Measurements from ENCODE around the gene ADAT1.

ADAT1 gene

GRCh38 chr16:75620326-75621169 lies 2.5 kb downstream of the ADAT1 start:
- H3K36me3 ChIP-seq (ENCODE audit: insufficient read depth, insufficient read length, low read length), result peaks cover 65% of the 10 kb centered on the region
- H3K9me3 ChIP-seq (ENCODE audit: insufficient read depth, low read length), result no peaks in the 10 kb centered on the region
- H3K4me1 ChIP-seq (ENCODE audit: insufficient read depth, insufficient read length), result no peaks in the 10 kb centered on the region
- H3K9ac ChIP-seq (ENCODE audit: insufficient read length, low read depth), result no peak overlapping the region
- DNase-seq (ENCODE audit: low read depth, low spot score), result no peak
- TF ChIP-seq ZNF274 (IDR thresholded peaks at IDR 0.05; ENCODE audit: low read depth, low read length) (no peak), SUZ12 (IDR thresholded peaks at IDR 0.05; ENCODE audit: extremely low read depth, insufficient read depth, insufficient read length) (no peak)
- H3K27me3 ChIP-seq (ENCODE audit: insufficient read depth, insufficient read length), result no peaks in the 10 kb centered on the region
- H3K4me3 ChIP-seq (ENCODE audit: insufficient read length, low read depth), result no peak overlapping the region

- H3K36me3 ChIP-seq (ENCODE audit: insufficient read depth, insufficient read length, low read length), result peaks cover 67% of the 10 kb centered on the region
- no peaks in the 10 kb centered on the region for H3K4me1 ChIP-seq (ENCODE audit: insufficient read depth, insufficient read length)
- no peaks in the 10 kb centered on the region for H3K27me3 ChIP-seq (ENCODE audit: insufficient read depth, insufficient read length)
- DNase-seq (ENCODE audit: low read depth, low spot score), result no peak
- H3K9me3 ChIP-seq (ENCODE audit: insufficient read depth, low read length), result no peaks in the 10 kb centered on the region
- H3K4me3 ChIP-seq (ENCODE audit: insufficient read length, low read depth), result no peak overlapping the region
- TF ChIP-seq ZNF274 (IDR thresholded peaks at IDR 0.05; ENCODE audit: low read depth, low read length), result no peak
- no peak for TF ChIP-seq SUZ12 (IDR thresholded peaks at IDR 0.05; ENCODE audit: extremely low read depth, insufficient read depth, insufficient read length)
- no peak for TF ChIP-seq YY1 (IDR thresholded peaks at IDR 0.05; ENCODE audit: insufficient read depth, insufficient read length)
- no peak overlapping the region for H3K9ac ChIP-seq (ENCODE audit: insufficient read length, low read depth)
Observed at GRCh38 chr16:75618780-75619179, 4.3 kb downstream of the ADAT1 start.

- H3K36me3 ChIP-seq (ENCODE audit: insufficient read depth, insufficient read length, low read length), result peaks cover 83% of the 10 kb centered on the region
- no peaks in the 10 kb centered on the region for H3K4me1 ChIP-seq (ENCODE audit: insufficient read depth, insufficient read length)
- no peak overlapping the region for H3K9ac ChIP-seq (ENCODE audit: insufficient read length, low read depth)
- no peak for DNase-seq (ENCODE audit: low read depth, low spot score)
- no peaks in the 10 kb centered on the region for H3K9me3 ChIP-seq (ENCODE audit: insufficient read depth, low read length)
- H3K27me3 ChIP-seq (ENCODE audit: insufficient read depth, insufficient read length), result no peaks in the 10 kb centered on the region
- no peak for TF ChIP-seq YY1 (IDR thresholded peaks at IDR 0.05; ENCODE audit: insufficient read depth, insufficient read length)
- H3K4me3 ChIP-seq (ENCODE audit: insufficient read length, low read depth), result no peak overlapping the region
Observed at GRCh38 chr16:75617121-75617520, 6.0 kb downstream of the ADAT1 start.

GRCh38 chr16:75616521-75617010 lies 6.5 kb downstream of the ADAT1 start:
- no peak for DNase-seq (ENCODE audit: low read depth, low spot score)
- H3K4me1 ChIP-seq (ENCODE audit: insufficient read depth, insufficient read length), result no peaks in the 10 kb centered on the region
- TF ChIP-seq SUZ12 (IDR thresholded peaks at IDR 0.05; ENCODE audit: extremely low read depth, insufficient read depth, insufficient read length) (no peak), YY1 (IDR thresholded peaks at IDR 0.05; ENCODE audit: insufficient read depth, insufficient read length) (no peak)
- no peak overlapping the region for H3K9ac ChIP-seq (ENCODE audit: insufficient read length, low read depth)
- no peak overlapping the region for H3K4me3 ChIP-seq (ENCODE audit: insufficient read length, low read depth)
- H3K9me3 ChIP-seq (ENCODE audit: insufficient read depth, low read length), result no peaks in the 10 kb centered on the region
- H3K27me3 ChIP-seq (ENCODE audit: insufficient read depth, insufficient read length), result no peaks in the 10 kb centered on the region
- H3K36me3 ChIP-seq (ENCODE audit: insufficient read depth, insufficient read length, low read length), result peaks cover 86% of the 10 kb centered on the region

- Histone ChIP-seq H3K27me3 (ENCODE audit: insufficient read depth, insufficient read length) (no peaks in the 10 kb centered on the region), H3K9ac (ENCODE audit: insufficient read length, low read depth) (no peak overlapping the region), H3K36me3 (ENCODE audit: insufficient read depth, insufficient read length, low read length) (peaks cover 94% of the 10 kb centered on the region), H3K4me3 (ENCODE audit: insufficient read length, low read depth) (no peak overlapping the region), H3K4me1 (ENCODE audit: insufficient read depth, insufficient read length) (no peaks in the 10 kb centered on the region), H3K9me3 (ENCODE audit: insufficient read depth, low read length) (no peaks in the 10 kb centered on the region)
- no peak for DNase-seq (ENCODE audit: low read depth, low spot score)
- TF ChIP-seq YY1 (IDR thresholded peaks at IDR 0.05; ENCODE audit: insufficient read depth, insufficient read length) (no peak), SUZ12 (IDR thresholded peaks at IDR 0.05; ENCODE audit: extremely low read depth, insufficient read depth, insufficient read length) (no peak), ZNF274 (IDR thresholded peaks at IDR 0.05; ENCODE audit: low read depth, low read length) (no peak)
Observed at GRCh38 chr16:75615619-75616018, 7.5 kb downstream of the ADAT1 start.

GRCh38 chr16:75614066-75614897 lies 8.8 kb downstream of the ADAT1 start:
- H3K27me3 ChIP-seq (ENCODE audit: insufficient read depth, insufficient read length), result no peaks in the 10 kb centered on the region
- H3K4me3 ChIP-seq (ENCODE audit: insufficient read length, low read depth), result no peak overlapping the region
- H3K9me3 ChIP-seq (ENCODE audit: insufficient read depth, low read length), result no peaks in the 10 kb centered on the region
- H3K36me3 ChIP-seq (ENCODE audit: insufficient read depth, insufficient read length, low read length), result peaks cover 92% of the 10 kb centered on the region
- no peak overlapping the region for H3K9ac ChIP-seq (ENCODE audit: insufficient read length, low read depth)
- H3K4me1 ChIP-seq (ENCODE audit: insufficient read depth, insufficient read length), result no peaks in the 10 kb centered on the region
- no peak for DNase-seq (ENCODE audit: low read depth, low spot score)
- TF ChIP-seq SUZ12 (IDR thresholded peaks at IDR 0.05; ENCODE audit: extremely low read depth, insufficient read depth, insufficient read length) (no peak), YY1 (IDR thresholded peaks at IDR 0.05; ENCODE audit: insufficient read depth, insufficient read length) (no peak), ZNF274 (IDR thresholded peaks at IDR 0.05; ENCODE audit: low read depth, low read length) (no peak)

GRCh38 chr16:75606507-75606906 lies 16.6 kb downstream of the ADAT1 start:
- H3K36me3 ChIP-seq (ENCODE audit: insufficient read depth, insufficient read length, low read length), result peaks cover 92% of the 10 kb centered on the region
- no peaks in the 10 kb centered on the region for H3K27me3 ChIP-seq (ENCODE audit: insufficient read depth, insufficient read length)

More at GRCh38 chr16:75606507-75606906, 16.6 kb downstream of the ADAT1 start:
- Histone ChIP-seq H3K9ac (ENCODE audit: insufficient read length, low read depth) (no peak overlapping the region), H3K9me3 (ENCODE audit: insufficient read depth, low read length) (peaks cover 24% of the 10 kb centered on the region; the same call in 1 of the 2 replicates), H3K4me3 (ENCODE audit: insufficient read length, low read depth) (no peak overlapping the region), H3K4me1 (ENCODE audit: insufficient read depth, insufficient read length) (no peaks in the 10 kb centered on the region)
- DNase-seq (ENCODE audit: low read depth, low spot score), result no peak
- no peak for TF ChIP-seq YY1 (IDR thresholded peaks at IDR 0.05; ENCODE audit: insufficient read depth, insufficient read length)
- no peak for TF ChIP-seq SUZ12 (IDR thresholded peaks at IDR 0.05; ENCODE audit: extremely low read depth, insufficient read depth, insufficient read length)
- no peak for TF ChIP-seq ZNF274 (IDR thresholded peaks at IDR 0.05; ENCODE audit: low read depth, low read length)
